Ovary (tissue), 3 donors: ENCODE results near the gene SPRN.

Experiments used
- CTCF ChIP-seq, 3 donors: fragments of 450-650 bp in 2 of 3; fragments of 200-600 bp in 1 of 3; IDR thresholded peaks; one replicate each; pipeline versions ENCODE4 v1.5.1 to v1.8.0; 2016 to 2022; ENCODE audit warnings: antibody characterized with exemption in 3 of 3, mild to moderate bottlenecking in 1 of 3
- EP300 ChIP-seq: sonication (generic); formaldehyde crosslinking; IDR thresholded peaks from one replicate; pipeline ENCODE4 v1.6.1; 2017; ENCODE audit warnings: antibody characterized with exemption
- POLR2A ChIP-seq: fragments of 450-650 bp; IDR thresholded peaks from one replicate; pipeline ENCODE4 v1.6.1; 2017; ENCODE audit warnings: antibody characterized with exemption, mild to moderate bottlenecking, moderate library complexity
- donor health status: DM: no; HTN: no; CAD: no.

GRCh38 chr10:133393401-133394063 lies 30.9 kb downstream of the SPRN start:
- TF ChIP-seq POLR2A (no peak), CTCF (IDR thresholded peaks at IDR 0.05) (no peak), EP300 (no peak)
